ENCODE data around the gene DPAGT1.
"Not testable (repeated sequence)": the region's sequence is repeated elsewhere in the genome, so short reads cannot be mapped to it uniquely, and the experiment has no call there.

DPAGT1 gene

DNA sequence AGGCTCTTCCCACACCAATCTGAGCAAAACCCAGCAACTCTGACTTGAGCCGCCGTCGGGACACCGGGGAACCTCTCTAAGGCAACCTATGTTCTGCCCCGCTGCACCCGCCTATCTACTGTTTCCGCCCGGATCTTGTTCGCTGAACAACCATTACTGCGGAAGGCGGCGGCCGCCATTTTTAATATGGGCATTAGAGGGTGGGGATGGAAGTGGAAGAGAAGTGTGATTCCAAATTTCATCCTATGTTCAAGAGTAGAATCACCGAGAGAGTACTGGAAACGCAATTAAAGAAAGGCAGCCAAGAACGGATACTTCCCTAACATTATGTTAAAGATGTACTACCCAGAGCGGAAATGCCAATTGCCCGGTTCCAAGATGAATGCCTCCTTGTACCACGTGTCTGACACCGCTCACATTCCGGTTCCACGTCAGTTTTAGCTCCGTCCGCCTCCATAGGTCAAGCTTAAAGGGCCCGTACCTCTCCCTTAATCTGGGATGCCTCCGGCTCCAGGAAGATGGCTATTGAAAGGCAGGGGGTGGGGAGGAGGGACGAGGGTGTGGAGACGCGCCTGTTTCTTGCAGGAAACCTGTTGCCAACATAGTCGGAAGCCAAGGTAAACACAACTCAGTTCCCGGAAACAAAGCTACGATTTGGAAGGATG, at the start of gene DPAGT1:
Gene DPAGT1, minus strand, starts transcription at position 95 of the 665 bp plus-strand sequence. CDS start 198 bp downstream, outside the sequence.
- peak; percentile 98 for DNase-seq

DNA sequence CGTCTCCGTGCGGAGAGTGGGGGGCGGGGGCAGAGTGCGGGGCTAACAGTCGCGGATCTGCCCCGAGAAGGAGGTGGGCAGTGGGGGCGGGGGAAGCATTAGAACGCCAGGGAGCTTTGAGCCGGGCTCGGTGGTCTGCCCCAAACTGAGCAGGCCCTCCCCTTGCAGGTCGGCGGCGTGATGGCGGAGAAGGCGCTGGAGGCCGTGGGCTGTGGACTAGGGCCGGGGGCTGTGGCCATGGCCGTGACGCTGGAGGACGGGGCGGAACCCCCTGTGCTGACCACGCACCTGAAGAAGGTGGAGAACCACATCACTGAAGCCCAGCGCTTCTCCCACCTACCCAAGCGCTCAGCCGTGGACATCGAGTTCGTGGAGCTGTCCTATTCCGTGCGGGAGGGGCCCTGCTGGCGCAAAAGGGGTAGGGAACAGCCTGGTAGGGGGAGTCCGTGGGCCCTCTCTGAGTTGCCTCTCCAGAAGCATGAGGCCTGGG, 48.2 kb upstream of the DPAGT1 start:
- no peak for DNase-seq

DNA sequence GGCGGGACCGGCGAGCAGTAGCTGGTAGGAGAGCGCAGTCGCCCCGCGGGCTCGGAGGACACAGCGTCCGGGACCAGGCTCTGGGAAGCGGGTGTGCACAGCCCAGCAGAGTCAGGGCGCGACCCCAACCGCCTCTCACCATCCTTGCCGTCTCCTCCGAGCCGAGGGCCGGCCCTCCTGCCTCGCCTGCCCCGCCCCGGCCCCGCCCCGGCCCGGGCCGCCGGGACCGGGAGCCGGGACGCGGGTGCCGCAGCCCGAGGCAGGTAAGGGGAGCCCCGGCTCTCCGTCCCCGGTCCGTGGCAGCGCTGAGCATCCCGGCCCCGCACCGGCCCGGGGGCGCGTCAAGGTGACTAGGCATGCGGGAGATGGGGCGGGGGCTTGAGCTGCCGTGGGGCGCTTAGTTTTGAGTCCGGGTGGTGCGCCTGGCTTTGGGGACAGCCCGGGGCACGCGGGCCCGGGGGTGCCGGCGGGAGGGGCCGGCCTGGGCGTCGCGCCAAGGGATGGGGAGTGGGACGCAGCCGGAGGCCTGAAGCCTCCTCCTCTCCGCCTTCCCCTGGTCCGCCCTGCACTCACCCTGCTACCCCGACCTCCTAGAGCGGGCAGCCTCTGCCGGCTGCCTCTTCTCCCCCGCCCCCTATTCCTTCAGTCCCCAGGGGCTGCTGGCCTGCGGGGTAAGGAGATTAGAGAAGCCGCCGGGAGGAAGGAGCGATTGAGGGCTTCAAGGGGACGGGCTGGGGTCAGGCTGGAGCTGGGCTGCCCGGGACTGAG, 47.5 kb upstream of the DPAGT1 start, which contains the start of gene ABCG4:
Gene ABCG4, plus strand, starts transcription at position 35 of the 768 bp plus-strand sequence. CDS start 914 bp downstream, outside the sequence.
- no peak for DNase-seq

DNA sequence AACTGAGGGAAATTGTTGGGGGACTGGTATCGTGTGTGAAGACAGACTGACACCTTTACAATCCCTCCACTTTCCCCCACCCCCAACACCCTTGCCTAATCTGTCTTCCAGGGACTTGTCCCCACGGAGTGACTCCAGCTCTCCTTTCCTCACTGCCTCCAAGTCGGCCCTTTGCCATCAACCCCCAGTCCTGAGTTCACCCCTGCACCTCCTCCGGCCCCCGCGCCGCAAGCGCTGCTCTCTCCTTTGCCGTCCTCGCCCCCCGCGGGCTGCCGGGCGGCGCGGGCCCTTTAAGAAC, 47.0 kb upstream of the DPAGT1 start:
- no peak for DNase-seq

DNA sequence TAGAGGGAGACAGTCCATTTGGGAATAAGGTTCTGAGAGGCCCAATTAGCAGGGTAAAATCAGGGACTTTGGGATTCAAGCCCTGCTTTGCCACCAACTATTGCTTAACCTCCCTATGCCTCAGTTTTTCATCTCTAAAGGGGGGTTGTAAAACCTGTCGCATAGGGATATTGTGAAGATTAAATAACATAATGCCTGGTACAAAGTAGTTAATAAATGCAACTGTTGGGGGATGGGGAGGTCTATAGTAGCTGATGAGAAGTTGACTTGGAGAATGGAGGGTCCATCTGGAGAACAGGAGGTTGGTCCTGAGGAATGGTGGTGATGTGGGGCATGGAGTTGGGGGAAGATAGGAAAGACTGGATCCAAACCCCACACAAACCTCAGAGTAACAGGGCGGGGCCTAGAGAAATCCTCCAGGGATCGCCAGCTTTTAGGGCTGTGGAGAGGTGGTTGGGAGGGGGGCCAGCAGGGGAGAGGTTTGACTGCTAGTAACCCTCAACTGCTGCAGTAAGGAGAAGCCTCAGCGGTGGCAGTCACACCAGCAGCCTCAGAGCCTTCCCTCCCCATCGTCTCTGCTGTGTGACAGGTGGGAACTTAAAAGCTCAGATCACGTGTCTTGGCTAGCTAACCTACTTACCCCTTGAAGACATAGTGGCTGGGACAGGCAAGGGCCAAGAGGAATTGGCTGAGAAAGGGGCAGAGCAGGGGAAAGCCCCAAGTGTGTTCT, 46.1 kb upstream of the DPAGT1 start:
- DNase-seq: no peak

DNA sequence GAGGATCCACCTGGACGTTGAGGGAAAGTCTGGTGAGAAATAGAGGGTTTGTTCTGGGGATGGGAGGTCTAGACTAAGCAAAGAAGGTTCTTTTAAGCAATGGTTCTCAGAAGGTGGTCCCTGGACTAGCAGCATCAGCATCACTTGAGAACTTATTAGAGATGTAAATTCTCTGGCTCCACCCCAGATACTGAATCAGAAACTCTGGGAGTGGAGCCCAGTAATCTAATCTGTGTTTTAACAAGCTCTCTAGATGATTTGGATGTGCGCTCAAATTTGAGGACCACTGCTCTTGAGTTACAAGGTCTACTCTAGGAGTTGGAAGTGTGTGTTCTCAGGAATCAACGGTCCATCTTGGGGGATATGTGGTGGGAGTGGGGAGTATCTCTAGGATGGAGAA, 43.9 kb upstream of the DPAGT1 start:
- DNase-seq: no peak

DNA sequence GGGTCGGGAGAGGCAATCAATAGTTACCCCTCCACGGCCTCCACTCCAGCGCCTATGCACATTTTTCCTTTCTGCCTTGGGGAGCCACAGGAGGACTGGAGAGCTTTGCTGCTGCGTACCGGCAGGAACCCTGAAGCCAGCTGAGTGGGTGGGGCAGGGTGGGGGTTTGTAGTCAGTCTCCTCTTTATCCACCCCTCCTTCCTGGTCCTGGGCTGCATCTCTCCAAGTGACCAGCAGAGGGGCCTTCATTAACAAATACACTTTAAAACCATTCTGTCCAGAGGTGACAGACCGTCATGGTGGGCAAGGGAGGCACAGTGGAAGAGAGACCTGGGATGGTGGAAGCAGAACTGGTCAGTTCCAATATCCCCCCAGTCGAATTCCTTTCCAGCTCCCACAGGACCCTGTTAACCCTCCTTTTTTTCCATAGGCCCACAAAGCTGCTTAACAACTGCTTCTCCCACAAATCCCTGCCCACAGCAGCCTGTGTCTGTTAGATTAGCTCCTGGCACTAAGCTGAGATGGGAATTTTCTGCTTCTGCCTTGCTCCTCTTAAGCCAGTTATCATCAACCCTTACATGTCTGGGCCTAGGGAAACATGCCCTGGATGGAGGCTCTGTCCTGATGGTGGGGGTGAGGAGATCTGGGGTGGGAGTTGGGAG, 43.3 kb upstream of the DPAGT1 start:
- DNase-seq: peak; percentile 60

DNA sequence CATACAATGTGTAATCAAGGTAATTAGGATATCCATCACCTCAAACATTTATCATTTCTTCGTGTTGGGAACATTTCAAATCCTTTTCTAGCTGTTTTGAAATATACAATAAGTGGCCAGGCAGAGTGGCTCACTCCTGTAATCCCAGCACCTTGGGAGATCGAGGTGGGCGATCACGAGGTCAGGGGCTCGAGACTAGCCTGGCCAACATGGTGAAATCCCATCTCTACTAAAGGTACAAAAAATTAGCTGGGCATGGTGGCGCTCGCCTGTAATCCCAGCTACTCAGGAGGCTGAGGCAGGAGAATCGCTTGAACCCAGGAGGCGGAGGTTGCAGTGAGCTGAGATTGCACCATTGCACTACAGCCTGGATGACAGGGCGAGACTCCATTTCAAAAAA, 37.6 kb upstream of the DPAGT1 start:
- DNase-seq: not testable (repeated sequence)

DNA sequence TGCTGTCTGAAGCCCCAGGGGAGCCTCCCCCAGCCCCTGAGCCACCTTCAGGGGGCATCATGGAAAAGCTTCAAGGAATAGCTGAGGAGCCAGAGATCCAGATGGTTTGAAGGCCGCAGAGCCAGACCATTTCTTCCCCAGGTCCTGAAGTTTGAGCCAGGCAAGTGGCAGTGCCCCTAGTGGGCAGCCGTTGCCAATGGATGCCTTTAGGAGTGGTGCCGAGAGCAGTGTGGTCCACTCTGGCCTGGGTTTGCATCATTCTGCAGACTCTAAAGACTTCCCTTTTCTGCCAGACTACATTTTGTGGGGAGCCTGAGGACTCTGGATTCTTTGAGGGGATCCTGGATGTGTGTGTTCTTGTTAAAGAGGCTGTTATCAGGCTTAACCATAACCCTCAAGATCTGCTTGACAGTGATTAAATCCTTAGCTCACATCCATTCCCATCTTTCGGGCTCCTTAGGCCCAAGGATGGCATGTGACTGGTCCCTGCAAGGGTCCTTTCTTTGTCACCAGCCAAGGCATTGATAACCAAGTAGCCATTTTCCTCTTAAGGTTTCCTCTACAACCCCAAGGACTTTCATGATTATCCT, 32.8 kb upstream of the DPAGT1 start:
- no peak for DNase-seq

DNA sequence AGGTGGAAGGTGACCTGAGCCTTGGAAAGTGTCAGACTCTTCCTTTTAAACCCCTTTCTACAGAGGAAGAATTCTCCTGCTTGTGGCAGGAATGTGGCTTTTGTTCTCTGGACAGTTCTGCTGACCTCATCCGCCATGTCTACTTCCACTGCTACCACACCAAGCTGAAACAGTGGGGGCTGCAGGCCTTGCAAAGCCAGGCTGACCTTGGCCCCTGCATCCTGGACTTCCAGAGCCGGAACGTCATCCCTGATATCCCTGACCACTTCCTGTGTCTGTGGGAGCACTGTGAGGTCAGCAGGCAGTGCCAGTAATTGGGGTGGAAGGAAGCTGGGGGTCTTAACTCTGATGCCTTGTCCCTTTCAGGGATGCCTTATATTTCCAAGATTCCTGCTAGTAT, 29.0 kb upstream of the DPAGT1 start:
- no peak for DNase-seq

DNA sequence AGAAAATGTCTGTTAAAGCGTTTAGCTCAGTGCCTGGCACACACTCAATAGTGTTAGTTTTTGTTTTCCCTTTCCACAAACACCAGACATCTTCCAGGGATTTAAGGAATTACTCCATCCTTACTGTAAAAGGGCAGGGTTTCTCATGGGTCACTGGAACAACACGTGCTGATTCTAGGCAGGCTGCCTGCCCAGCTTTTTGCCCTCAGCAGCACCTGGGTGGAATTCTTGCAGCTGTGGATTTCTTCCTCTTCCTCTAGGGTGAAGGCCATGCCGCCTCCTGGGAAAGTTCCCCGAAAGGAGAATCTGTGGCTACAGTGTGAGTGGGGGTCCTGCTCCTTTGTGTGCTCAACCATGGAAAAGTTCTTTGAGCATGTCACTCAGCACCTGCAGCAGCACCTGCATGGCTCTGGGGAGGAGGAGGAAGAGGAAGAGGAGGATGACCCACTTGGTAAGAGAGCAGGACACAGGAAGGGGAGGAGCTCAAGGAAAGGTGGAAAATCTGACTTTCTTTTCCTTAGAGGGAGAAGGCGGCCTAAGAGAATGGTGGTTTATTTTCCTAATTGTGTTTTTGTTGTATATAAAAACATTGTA, 25.1 kb upstream of the DPAGT1 start:
- DNase-seq: no peak

DNA sequence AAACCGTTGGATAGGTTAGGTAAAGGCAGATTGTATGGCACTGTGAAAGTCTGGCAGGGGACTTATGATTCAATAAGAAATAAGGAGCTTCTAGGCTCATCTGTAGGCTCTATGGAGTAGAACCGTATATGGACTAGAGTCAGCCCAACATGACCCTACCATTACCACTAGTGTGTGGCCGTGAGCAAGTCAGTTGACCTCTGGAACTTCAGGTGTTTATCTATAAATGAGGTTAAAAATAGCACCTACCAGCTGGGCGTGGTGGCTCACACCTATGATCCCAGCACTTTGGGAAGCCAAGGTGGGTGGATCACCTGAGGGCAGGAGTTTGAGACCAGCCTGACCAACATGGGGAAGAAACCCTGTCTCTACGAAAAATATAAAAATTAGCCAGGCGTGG, 24.2 kb upstream of the DPAGT1 start:
- DNase-seq: no peak

DNA sequence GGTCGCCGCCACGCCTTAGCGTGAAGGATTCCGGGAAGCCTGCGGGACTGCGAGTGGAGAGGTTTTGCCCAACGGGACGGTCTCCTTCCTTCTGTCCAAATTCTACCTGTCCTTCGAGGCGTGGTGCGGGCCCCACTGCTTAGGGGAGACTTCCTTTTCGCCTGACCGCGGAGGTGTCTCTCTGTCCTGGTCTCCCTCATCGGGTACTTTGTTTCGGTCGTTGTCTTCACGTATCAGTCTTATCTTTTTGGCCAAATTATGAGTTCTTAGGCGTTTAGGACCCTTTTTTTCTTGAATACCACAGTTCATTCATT, 20.1 kb upstream of the DPAGT1 start:
- DNase-seq: no peak

DNA sequence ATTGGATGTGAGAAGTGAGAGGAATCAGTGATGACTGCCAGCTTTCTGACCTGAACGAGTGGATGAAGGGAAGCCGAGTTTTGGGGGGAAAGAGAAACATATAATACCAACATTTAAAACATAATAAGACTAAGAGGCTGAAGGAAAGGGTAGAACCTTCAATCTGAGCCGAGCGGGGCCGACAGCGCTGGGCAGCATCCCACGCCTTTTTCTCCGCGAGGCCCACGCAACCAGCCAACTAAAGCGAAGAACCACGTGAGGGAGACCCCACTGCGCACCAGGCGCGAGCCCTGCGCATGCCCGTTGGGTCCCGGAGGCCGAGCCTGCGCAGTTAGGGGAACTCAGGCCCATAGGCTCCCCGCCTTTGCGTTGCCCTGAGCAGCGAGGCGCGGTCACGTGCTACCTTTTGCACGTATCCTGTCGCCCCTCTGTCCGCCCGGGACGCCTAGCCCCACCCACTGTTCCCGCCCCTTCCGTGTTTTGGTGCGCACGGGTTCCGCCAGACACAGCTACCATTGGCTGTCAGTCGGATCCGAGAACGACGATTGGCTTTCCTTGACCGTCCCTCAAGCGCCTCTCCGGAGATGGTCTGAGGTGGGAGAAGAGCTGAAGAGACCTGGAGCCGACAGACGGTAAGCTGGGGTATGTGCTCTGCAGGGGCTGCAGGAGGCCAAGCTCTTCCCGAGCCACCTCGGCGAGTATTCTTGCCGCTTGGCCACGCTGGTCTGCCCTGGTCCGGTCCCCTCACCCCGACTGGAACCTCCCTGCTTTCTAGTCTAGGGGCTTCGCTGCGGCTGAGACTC, 19.6 kb upstream of the DPAGT1 start, which contains the start of gene HINFP:
Gene HINFP, plus strand, starts transcription at position 573 of the 803 bp plus-strand sequence. CDS start 5,365 bp downstream, outside the sequence.
- DNase-seq: peak; percentile 99

DNA sequence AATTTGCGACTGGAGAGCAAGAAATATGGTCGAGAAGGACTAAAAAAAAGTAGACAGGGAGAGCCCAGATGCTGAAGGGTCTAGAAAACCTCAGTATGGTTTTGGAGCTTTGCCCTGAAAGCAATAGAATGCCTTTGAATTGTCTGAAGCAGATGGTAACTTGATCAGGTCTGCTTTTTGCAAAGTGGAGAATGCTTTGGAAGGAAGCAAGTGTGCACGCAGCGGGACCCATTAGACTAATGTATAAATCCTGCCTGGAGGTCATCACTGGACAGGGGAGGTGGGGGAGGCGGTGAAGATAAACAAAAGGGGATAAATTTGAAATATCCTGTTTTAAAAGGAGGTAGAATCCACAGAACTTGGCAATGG, 19.0 kb upstream of the DPAGT1 start:
- DNase-seq: peak; percentile 65

DNA sequence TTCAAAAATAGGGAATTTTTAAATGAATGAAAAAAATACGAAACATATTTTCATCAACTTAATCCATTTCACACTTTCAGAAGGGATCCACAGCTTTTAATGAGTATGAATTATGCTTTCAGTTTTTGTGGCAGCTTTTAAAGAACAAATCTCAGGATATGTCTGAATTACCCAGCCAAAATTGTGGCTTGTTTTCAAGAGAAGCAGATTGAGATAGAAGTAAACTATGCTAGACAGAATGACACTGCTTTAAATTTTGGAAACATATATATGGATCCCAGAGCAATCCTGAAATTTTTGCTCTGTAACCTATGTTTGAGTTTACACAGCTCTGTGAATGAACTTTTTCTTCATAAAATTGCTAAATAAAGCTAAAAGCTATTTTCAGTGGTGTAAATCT, 17.3 kb upstream of the DPAGT1 start:
- DNase-seq: no peak

DNA sequence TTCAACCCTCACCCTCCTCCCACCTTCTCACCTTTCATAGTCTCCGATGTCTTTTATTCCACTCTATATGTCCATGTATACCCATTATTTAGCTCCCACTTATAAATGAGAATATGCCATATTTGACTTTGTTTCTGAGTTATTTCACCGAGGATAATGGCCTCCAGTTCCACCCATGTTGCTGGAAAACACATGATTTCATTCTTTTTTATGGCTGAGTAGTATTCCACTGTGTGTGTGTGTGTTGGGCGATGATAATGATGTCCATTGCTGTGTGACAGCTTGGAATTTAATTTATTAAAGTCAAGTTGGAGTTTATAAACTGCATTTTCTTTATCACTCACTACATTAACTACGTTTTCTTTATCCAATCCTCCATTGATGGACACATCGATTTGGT, 16.6 kb upstream of the DPAGT1 start:
- DNase-seq: no peak

DNA sequence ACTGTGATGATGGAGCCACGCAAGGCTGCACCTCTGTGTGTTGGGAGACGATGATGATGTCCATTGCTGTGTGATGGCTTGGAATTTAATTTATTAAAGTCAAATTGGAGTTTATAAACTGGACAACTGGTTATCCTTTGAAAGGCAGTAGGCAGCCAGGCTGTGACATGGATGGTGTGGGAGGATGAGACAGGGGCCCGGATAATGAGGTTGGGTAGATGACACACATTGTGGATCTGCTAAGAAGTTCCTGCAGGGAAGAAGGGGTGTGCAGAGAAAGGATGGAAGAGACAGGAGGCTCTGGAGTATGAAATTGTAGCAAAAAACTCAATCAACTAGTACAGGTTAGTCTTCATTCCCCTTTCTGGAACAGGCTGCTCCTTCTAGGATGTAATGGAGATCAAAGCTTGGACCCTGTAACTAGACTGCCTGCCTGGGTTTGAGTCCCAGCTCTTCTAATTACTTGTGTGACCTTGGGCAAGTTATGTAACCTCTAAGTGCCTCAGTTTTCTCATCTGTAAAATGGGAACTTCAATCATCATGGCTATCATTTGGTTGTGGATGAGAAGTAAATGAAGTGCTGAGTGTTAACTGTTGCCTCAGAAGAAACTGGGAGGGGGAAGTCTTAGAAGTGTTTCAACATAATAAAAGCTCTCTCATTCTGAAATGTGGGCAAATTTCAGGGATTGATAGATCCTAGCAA, 15.5 kb upstream of the DPAGT1 start:
- no peak for DNase-seq

DNA sequence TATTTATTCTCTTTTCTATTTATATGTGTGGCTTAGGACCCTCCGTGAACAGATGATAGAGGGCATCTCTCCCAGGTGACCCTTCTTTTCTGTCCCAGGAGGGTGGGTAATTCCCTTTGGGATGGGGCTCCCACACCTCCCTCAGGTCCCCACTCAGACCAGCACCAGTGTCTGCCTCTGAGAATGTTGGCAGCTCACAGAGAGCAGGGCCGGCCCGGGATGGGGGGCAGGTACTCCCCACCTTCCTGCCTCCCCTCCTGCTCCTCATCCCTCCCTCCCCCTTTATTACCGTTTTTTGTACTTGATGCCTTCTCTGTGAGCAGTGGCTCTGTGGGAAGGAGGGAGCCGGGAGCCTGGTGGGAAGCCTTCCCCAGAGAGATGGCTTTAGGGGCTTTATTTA, 14.9 kb upstream of the DPAGT1 start:
- DNase-seq: no peak

DNA sequence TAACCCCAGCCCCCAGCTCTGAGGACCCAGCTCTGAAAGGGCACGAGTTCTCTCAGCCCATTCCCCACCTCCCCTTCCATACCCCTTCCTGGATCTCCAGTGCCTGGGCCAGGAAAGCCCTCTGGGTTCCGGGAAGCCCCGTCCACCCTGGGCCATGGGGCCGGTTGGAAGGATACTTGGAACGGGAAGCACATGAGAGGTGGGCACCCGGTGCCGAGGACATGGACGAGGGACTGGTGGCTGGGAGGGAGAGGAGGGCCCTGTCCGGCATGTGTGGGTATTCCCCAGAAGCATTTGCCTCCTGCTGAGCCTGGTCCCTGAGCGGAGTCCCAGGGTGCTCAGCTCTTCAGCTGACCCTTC, 14.6 kb upstream of the DPAGT1 start:
- DNase-seq: no peak
